NB4 (cell line): ENCODE measurements around the gene MIER2.
"Not testable (repeated sequence)": the region's sequence is repeated elsewhere in the genome, so short reads cannot be mapped to it uniquely, and the experiment has no call there.

Experiments used
- DNase-seq: peaks from one replicate; pipeline ENCODE4 v3.0.0; 2010; ENCODE audit warnings: low read depth
- H3K4me3 ChIP-seq: one replicate; pipeline ENCODE4 v1.5.1; 2011; ENCODE audit warnings: mild to moderate bottlenecking, low read depth, low read length, moderate library complexity
- CTCF ChIP-seq: IDR thresholded peaks from one replicate; pipeline ENCODE4 v1.5.1; 2012; ENCODE audit warnings: low read depth, low read length
- MAX ChIP-seq: IDR thresholded peaks from 2 replicates; pipeline ENCODE4 v1.6.1; 2011; ENCODE audit warnings: low read depth, low read length
- MYC ChIP-seq: IDR thresholded peaks from 2 replicates; pipeline ENCODE4 v1.6.1; 2011; ENCODE audit warnings: low read depth, low read length
- POLR2A ChIP-seq: IDR thresholded peaks from 2 replicates; pipeline ENCODE4 v1.6.1; 2011; ENCODE audit warnings: mild to moderate bottlenecking; ENCODE audit not compliant: insufficient read length; ENCODE audit errors: extremely low read depth

Gene MIER2

GRCh38 chr19:362683-363082 is 18.1 kb upstream of the MIER2 start:
- TF ChIP-seq MYC, result no peak
- no peak for TF ChIP-seq CTCF
- no peak for DNase-seq
- H3K4me3 ChIP-seq, result no peak overlapping the region

- TF ChIP-seq POLR2A, result no peak
- TF ChIP-seq MYC, result no peak
- TF ChIP-seq MAX, result no peak
- TF ChIP-seq CTCF, result no peak
- no peak for DNase-seq
- no peak overlapping the region for H3K4me3 ChIP-seq
Measured at GRCh38 chr19:362154-362553, 17.6 kb upstream of the MIER2 start.

GRCh38 chr19:359653-359925 is 15.0 kb upstream of the MIER2 start:
- no peak overlapping the region for H3K4me3 ChIP-seq
- no peak for DNase-seq
- TF ChIP-seq MAX (no peak), MYC (no peak), CTCF (no peak), POLR2A (no peak)

GRCh38 chr19:355536-355935 is 10.9 kb upstream of the MIER2 start:
- not testable (repeated sequence) for H3K4me3 ChIP-seq, DNase-seq

- DNase-seq, result no peak
- TF ChIP-seq CTCF, result no peak
- no peak for TF ChIP-seq MAX
- TF ChIP-seq MYC, result no peak
- no peak for TF ChIP-seq POLR2A
- H3K4me3 ChIP-seq, result no peak overlapping the region
Measured at GRCh38 chr19:355134-355533, 10.5 kb upstream of the MIER2 start.

GRCh38 chr19:351976-352625 is 7.5 kb upstream of the MIER2 start:
- no peak for DNase-seq
- TF ChIP-seq POLR2A (no peak), MAX (no peak), MYC (no peak), CTCF (no peak)
- no peak overlapping the region for H3K4me3 ChIP-seq
